K562 (cell line): ENCODE data around the gene INO80E. TPM values are rescaled to one million over a fixed set of nuclear protein-coding genes. Genes with fewer than 3 reads are reported as not detected.

ENCODE experiments used
- CAMTA2 ChIP-seq: fragments of 250-450 bp; sonication (Bioruptor Pico); conservative IDR thresholded peaks from 2 replicates; pipeline ENCODE4 v1.5.1; 2022
- CBX8 ChIP-seq: fragments of 200-600 bp; sonication (generic); IDR thresholded peaks from 2 replicates; pipeline ENCODE4 v1.6.1; 2012; ENCODE audit warnings: borderline replicate concordance, mixed run types, low read depth, mild to moderate bottlenecking, moderate library complexity, mixed read lengths, low read length, control low read depth, inconsistent platforms; ENCODE audit not compliant: poor library complexity, severe bottlenecking; ENCODE audit errors: extremely low read depth
- KLF13 ChIP-seq: fragments of 450-650 bp; IDR thresholded peaks from 2 replicates; pipeline ENCODE4 v1.6.1; 2016; ENCODE audit warnings: missing genetic modification characterization, low read depth, mild to moderate bottlenecking, missing compliant biosample characterization, moderate library complexity, borderline replicate concordance
- NFATC3 ChIP-seq: fragments of 450-650 bp; IDR thresholded peaks from 2 replicates; pipeline ENCODE4 v1.6.1; 2017; ENCODE audit warnings: mild to moderate bottlenecking
- NR2C2 ChIP-seq, 2 experiments: fragments of 200-800 bp in 1 of 2; sonication (Bioruptor generic) in 1 of 2; sonication (generic) in 1 of 2; formaldehyde crosslinking in 1 of 2; IDR thresholded peaks; 2 replicates each; pipeline versions ENCODE4 v1.6.1 to v1.8.0; 2016 to 2022; ENCODE audit warnings: mild to moderate bottlenecking in 1 of 2, missing compliant biosample characterization in 1 of 2, missing genetic modification characterization in 1 of 2, missing genetic modification reagents in 1 of 2
- REST ChIP-seq, 2 experiments: fragments of 450-650 bp; formaldehyde crosslinking in 1 of 2; IDR thresholded peaks; 2 replicates each; pipeline versions ENCODE4 v1.4.0 to v1.6.1; 2014 to 2020; ENCODE audit warnings: mild to moderate bottlenecking in 2 of 2, borderline replicate concordance in 1 of 2, low read depth in 1 of 2
- ZNF263 ChIP-seq: sonication (generic); formaldehyde crosslinking; IDR thresholded peaks from 2 replicates; pipeline ENCODE4 v1.8.0; 2022; ENCODE audit warnings: mild to moderate bottlenecking, missing genetic modification reagents, borderline replicate concordance
- ZNF407 ChIP-seq: fragments of 450-650 bp; IDR thresholded peaks from 2 replicates; pipeline ENCODE4 v1.6.1; 2016; ENCODE audit warnings: low read depth
- polyA plus RNA-seq, 8 experiments: library from polyadenylated mRNA; depleted of rRNA in 4 of 8; stranded (reverse) in 5 of 8; unstranded in 3 of 8; fragments of >200 nt; fragmentation: Nextera tagmentation in 2 of 8; fragmentation: Illumina TruSeq in 1 of 8; extraction: Ambion mirVana in 2 of 8; extraction: Trizol in 1 of 8; gene quantifications; 2 replicates each; pipeline versions ENCODE4 v1.2.1 to v1.2.3, GENCODE V29; 2011 to 2014; ENCODE audit warnings: inconsistent platforms in 1 of 8, missing spikeins in 1 of 8
- total RNA-seq, 7 experiments: library from RNA; depleted of rRNA in 6 of 7; stranded (reverse); fragments of >200 nt in 6 of 7; fragmentation: Illumina TruSeq in 2 of 7; extraction: Trizol in 2 of 7; gene quantifications; 2 replicates each; pipeline versions ENCODE4 v1.2.1 to v1.2.3, GENCODE V29; 2011 to 2021; ENCODE audit warnings: low replicate concordance in 1 of 7

INO80E gene
- total and polyA plus RNA-seq, 9 of the 15 experiments (the other 6 are each of a cell fraction or from before 2014, with no cell fraction given): 0.31 to 102 (median 49.3) TPM

DNA sequence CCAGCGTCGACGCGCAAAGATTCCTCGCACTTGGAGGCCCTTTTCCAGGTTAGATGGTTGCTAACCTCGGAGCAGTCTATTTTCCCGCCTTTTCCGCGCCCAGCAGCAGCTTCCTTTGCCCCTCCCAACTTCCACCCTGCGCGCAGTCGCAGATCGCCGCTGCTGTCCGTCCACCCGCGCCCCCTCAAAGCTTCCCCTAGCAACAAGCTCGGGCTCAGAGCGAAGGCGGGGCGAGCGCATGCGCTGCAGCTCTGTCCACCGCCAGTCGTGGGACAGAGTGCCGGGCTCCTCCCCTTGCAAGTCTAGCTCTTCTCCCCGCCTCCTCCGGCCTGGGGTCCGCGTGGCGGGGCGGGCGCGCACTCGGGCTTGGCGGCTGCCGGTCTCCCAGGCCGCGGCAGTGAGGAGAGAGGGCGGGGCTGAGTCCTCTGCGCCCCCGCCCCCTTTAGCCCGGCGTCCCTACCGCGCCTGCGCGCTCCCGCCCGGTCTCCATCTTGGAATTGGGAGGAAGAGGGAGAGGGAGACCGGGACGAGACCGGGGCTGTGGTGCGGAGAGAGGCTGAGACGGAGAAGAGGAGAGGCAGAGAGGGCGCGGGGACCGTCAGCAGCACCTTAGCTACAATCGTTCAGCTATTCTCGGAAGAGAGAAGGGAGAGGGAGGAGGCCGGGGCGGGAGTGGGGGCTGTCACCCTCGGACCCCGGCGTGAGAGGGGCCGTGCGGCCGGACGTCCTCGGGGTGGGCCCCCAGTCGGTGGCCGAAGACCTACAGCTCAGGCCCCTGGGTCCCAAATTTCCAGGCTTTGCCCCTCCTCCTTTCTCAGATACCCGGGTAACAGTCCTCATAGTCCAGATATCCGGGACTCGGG, 22.4 kb upstream of the INO80E start, which contains the start of gene TAOK2 (continued):
- TF ChIP-seq NR2C2 (CRISPR knock-in tag; IDR thresholded peaks at IDR 0.05) (no peak; the same call in 1 of the 2 replicates), NR2C2 (tag; IDR thresholded peaks at IDR 0.05) (0 out of 2 replicates have a peak, but pooled peaks have one; percentile 28), REST (IDR thresholded peaks at IDR 0.05; ENCODE audit: borderline replicate concordance) (no peak; the same call in 1 of the 2 replicates), REST (CRISPR knock-in tag; IDR thresholded peaks at IDR 0.05; ENCODE audit: low read depth) (peak; percentile 65; the same call in 1 of the 2 replicates), NFATC3 (no peak), CAMTA2 (CRISPR knock-in tag) (no peak), KLF13 (tag) (peak; percentile 41; the same call in 1 of the 2 replicates), CBX8 (no peak), ZNF263 (no peak; the same call in 1 of the 2 replicates), ZNF407 (no peak)
